ENCODE measurements around the gene CELA2A.
"Not testable (repeated sequence)": the region's sequence is repeated elsewhere in the genome, so short reads cannot be mapped to it uniquely, and the experiment has no call there.

CELA2A gene

GRCh38 chr1:15468145-15468544, 11.6 kb downstream of the CELA2A start:
- Histone ChIP-seq H3K4me3 (IDR thresholded peaks at IDR 0.05; ENCODE audit: insufficient read depth, low read depth, low read length) (no peak overlapping the region), H3K27ac (no peak overlapping the region), H2AFZ (ENCODE audit: low read depth) (no peak overlapping the region), H3K36me3 (ENCODE audit: insufficient read depth) (no peaks in the 10 kb centered on the region), H3K4me2 (no peak overlapping the region), H3K9ac (no peak overlapping the region), H4K20me1 (ENCODE audit: insufficient read depth) (no peaks in the 10 kb centered on the region), H3K4me1 (ENCODE audit: low read depth, poor library complexity, severe bottlenecking) (no peaks in the 10 kb centered on the region), H3K79me2 (ENCODE audit: insufficient read depth, low read depth) (no peaks in the 10 kb centered on the region), H3K27me3 (ENCODE audit: insufficient read depth, low read depth) (no peaks in the 10 kb centered on the region)
- TF ChIP-seq, protein P1, sequence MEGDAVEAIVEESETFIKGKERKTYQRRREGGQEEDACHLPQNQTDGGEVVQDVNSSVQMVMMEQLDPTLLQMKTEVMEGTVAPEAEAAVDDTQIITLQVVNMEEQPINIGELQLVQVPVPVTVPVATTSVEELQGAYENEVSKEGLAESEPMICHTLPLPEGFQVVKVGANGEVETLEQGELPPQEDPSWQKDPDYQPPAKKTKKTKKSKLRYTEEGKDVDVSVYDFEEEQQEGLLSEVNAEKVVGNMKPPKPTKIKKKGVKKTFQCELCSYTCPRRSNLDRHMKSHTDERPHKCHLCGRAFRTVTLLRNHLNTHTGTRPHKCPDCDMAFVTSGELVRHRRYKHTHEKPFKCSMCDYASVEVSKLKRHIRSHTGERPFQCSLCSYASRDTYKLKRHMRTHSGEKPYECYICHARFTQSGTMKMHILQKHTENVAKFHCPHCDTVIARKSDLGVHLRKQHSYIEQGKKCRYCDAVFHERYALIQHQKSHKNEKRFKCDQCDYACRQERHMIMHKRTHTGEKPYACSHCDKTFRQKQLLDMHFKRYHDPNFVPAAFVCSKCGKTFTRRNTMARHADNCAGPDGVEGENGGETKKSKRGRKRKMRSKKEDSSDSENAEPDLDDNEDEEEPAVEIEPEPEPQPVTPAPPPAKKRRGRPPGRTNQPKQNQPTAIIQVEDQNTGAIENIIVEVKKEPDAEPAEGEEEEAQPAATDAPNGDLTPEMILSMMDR (conservative IDR thresholded peaks at IDR 0.05; ENCODE audit: low read depth, low read length), result no peak

- H3K4me3 ChIP-seq (IDR thresholded peaks at IDR 0.05; ENCODE audit: insufficient read depth, low read depth, low read length), result no peak overlapping the region
- no peak overlapping the region for H2AFZ ChIP-seq (ENCODE audit: low read depth)
- H3K9ac ChIP-seq, result no peak overlapping the region
- TF ChIP-seq, protein P1 (conservative IDR thresholded peaks at IDR 0.05; ENCODE audit: low read depth, low read length), result no peak
- H3K4me1 ChIP-seq (ENCODE audit: low read depth, poor library complexity, severe bottlenecking), result no peaks in the 10 kb centered on the region
- no peaks in the 10 kb centered on the region for H4K20me1 ChIP-seq (ENCODE audit: insufficient read depth)
- H3K4me2 ChIP-seq, result no peak overlapping the region
- H3K36me3 ChIP-seq (ENCODE audit: insufficient read depth), result no peaks in the 10 kb centered on the region
- no peaks in the 10 kb centered on the region for H3K79me2 ChIP-seq (ENCODE audit: insufficient read depth, low read depth)
- no peak overlapping the region for H3K27ac ChIP-seq
- H3K27me3 ChIP-seq (ENCODE audit: insufficient read depth, low read depth), result no peaks in the 10 kb centered on the region
These were observed 12.8 kb downstream of the CELA2A start for GRCh38 chr1:15469361-15469760.

GRCh38 chr1:15469821-15470448, 13.4 kb downstream of the CELA2A start:
- H3K4me3 ChIP-seq (IDR thresholded peaks at IDR 0.05; ENCODE audit: insufficient read depth, low read depth, low read length); H4K20me1 ChIP-seq (ENCODE audit: insufficient read depth); H3K4me1 ChIP-seq (ENCODE audit: low read depth, poor library complexity, severe bottlenecking); H3K79me2 ChIP-seq (ENCODE audit: insufficient read depth, low read depth); H2AFZ ChIP-seq (ENCODE audit: low read depth); H3K27me3 ChIP-seq (ENCODE audit: insufficient read depth, low read depth); H3K36me3 ChIP-seq (ENCODE audit: insufficient read depth); H3K9ac ChIP-seq; H3K4me2 ChIP-seq; H3K27ac ChIP-seq: not testable (repeated sequence)

DNA sequence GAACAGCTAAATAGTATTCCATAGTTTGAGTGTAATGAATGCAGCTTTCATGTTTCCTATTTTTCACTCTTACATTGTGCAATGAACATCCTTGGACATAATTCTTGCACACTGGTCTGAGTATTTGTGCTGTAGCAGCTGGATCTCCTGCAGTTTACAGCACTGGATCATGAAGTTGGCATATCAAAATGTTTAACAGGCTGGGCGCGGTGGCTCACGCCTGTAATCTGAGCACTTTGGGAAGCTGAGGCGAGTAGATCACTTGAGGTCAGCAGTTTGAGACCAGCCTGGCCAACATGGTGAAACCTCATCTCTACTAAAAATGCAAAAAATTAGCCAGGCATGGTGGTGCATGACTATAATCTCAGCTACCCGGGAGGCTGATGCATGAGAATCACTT, 14.5 kb downstream of the CELA2A start:
- H3K4me3 ChIP-seq (IDR thresholded peaks at IDR 0.05; ENCODE audit: insufficient read depth, low read depth, low read length); H4K20me1 ChIP-seq (ENCODE audit: insufficient read depth); H3K9ac ChIP-seq; H2AFZ ChIP-seq (ENCODE audit: low read depth); H3K36me3 ChIP-seq (ENCODE audit: insufficient read depth); H3K4me2 ChIP-seq; H3K27ac ChIP-seq; H3K79me2 ChIP-seq (ENCODE audit: insufficient read depth, low read depth); H3K27me3 ChIP-seq (ENCODE audit: insufficient read depth, low read depth); H3K4me1 ChIP-seq (ENCODE audit: low read depth, poor library complexity, severe bottlenecking): not testable (repeated sequence)

GRCh38 chr1:15471723-15472122, 15.2 kb downstream of the CELA2A start:
- not testable (repeated sequence) for H3K4me3 ChIP-seq (IDR thresholded peaks at IDR 0.05; ENCODE audit: insufficient read depth, low read depth, low read length)

DNA sequence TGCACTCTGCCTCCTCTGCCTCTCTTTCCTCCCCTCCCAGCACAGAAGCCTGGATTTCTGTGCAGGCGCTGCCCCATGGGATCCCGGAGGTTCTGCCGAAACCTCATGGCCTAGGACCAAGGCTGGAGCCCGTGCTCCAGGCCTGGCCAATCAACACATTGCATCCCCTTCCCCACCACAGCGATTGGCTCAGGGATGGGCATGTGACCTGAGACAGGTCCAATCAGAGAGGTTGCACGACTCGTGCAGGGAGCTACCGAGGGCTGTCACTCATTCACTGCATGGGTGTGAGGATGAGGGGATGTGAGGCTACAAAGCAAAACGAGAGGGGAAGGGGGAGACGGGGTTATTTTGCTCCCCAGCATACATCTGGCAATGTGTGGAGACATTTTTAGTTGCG, 16.1 kb downstream of the CELA2A start:
- Histone ChIP-seq H3K4me2 (no peak overlapping the region), H3K79me2 (ENCODE audit: insufficient read depth, low read depth) (no peaks in the 10 kb centered on the region), H3K36me3 (ENCODE audit: insufficient read depth) (no peaks in the 10 kb centered on the region), H3K4me3 (IDR thresholded peaks at IDR 0.05; ENCODE audit: insufficient read depth, low read depth, low read length) (no peak overlapping the region), H3K27me3 (ENCODE audit: insufficient read depth, low read depth) (no peaks in the 10 kb centered on the region), H2AFZ (ENCODE audit: low read depth) (no peak overlapping the region), H3K4me1 (ENCODE audit: low read depth, poor library complexity, severe bottlenecking) (no peaks in the 10 kb centered on the region), H4K20me1 (ENCODE audit: insufficient read depth) (no peaks in the 10 kb centered on the region), H3K27ac (no peak overlapping the region), H3K9ac (no peak overlapping the region)
- TF ChIP-seq, protein P1 (conservative IDR thresholded peaks at IDR 0.05; ENCODE audit: low read depth, low read length), result no peak

More at GRCh38 chr1:15471723-15472122, 15.2 kb downstream of the CELA2A start:
- not testable (repeated sequence) for H4K20me1 ChIP-seq (ENCODE audit: insufficient read depth); H3K4me2 ChIP-seq; H3K4me1 ChIP-seq (ENCODE audit: low read depth, poor library complexity, severe bottlenecking); H3K79me2 ChIP-seq (ENCODE audit: insufficient read depth, low read depth); H3K27ac ChIP-seq; H3K27me3 ChIP-seq (ENCODE audit: insufficient read depth, low read depth); H2AFZ ChIP-seq (ENCODE audit: low read depth); H3K36me3 ChIP-seq (ENCODE audit: insufficient read depth); H3K9ac ChIP-seq
